Measurements from ENCODE around the gene ETV3L.
"Not testable (repeated sequence)": the region's sequence is repeated elsewhere in the genome, so short reads cannot be mapped to it uniquely, and the experiment has no call there.

DNA sequence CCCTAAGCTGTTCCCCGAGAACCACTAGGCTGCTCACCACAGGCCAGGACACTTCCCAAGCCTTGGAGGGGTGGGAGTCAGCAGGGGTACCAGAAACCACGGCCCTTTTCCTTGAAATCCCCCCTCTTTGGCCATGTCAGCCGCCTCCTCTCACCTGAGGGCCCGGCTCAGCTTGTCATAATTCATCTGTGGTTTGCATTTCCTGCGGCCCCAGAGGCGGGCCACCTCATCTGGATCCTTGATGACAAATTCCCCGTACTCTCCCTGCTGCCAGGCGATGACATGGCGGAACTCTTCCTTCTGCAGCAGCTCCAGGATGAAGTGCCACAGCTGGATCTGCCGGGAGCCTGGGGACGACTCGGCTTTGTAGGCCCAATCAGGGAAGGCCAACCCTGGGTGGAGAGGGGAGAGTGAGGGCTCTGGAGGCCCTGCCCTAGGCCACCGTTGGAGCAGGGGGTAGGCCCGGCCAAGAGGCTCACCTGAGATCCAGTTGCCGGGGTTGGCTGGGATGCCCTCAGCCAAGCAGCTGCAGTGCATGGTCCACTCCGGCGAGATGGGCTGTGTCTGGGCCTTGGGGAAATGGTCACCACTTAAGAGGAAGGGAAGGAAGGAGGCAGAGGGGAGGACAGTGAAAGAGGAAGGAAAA, 498 bp downstream of the ETV3L start:
- TF ChIP-seq CTCF (tag by site-specific recombination; IDR thresholded peaks at IDR 0.05); ZBTB48 (tag by site-specific recombination; IDR thresholded peaks at IDR 0.05); ZNF561 (tag by site-specific recombination; IDR thresholded peaks at IDR 0.05; ENCODE audit: borderline replicate concordance); ZNF24 (tag by site-specific recombination; IDR thresholded peaks at IDR 0.05): not testable (repeated sequence)
- TF ChIP-seq, protein P1, sequence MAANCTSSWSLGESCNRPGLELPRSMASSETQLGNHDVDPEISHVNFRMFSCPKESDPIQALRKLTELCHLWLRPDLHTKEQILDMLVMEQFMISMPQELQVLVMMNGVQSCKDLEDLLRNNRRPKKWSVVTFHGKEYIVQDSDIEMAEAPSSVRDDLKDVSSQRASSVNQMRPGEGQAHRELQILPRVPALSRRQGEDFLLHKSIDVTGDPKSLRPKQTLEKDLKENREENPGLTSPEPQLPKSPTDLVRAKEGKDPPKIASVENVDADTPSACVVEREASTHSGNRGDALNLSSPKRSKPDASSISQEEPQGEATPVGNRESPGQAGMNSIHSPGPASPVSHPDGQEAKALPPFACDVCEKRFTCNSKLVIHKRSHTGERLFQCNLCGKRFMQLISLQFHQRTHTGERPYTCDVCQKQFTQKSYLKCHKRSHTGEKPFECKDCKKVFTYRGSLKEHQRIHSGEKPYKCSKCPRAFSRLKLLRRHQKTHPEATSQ (tag by site-specific recombination; IDR thresholded peaks at IDR 0.05), result not testable (repeated sequence)

All from HEK293 (cell line).